KMS-11 (cell line): ENCODE measurements around the gene SPATA19.

ENCODE experiments used
- H2AFZ ChIP-seq: fragments of 200-600 bp; sonication (generic); 2 replicates; pipeline ENCODE4 v1.6.1; 2016; ENCODE audit warnings: antibody characterized with exemption, mixed run types, low read depth
- H3K27ac ChIP-seq: fragments of 200-600 bp; sonication (generic); 2 replicates; pipeline ENCODE4 v1.6.1; 2016; ENCODE audit warnings: mild to moderate bottlenecking, mixed run types
- H3K27me3 ChIP-seq: fragments of 200-600 bp; sonication (generic); 2 replicates; pipeline ENCODE4 v1.6.1; 2017; ENCODE audit warnings: mild to moderate bottlenecking, low read depth, mixed run types, moderate library complexity; ENCODE audit not compliant: insufficient read depth
- H3K36me3 ChIP-seq: fragments of 200-600 bp; sonication (generic); 2 replicates; pipeline ENCODE4 v1.6.1; 2017; ENCODE audit warnings: mild to moderate bottlenecking, mixed run types; ENCODE audit not compliant: insufficient read depth
- H3K4me1 ChIP-seq: fragments of 200-600 bp; sonication (generic); 2 replicates; pipeline ENCODE4 v1.6.1; 2016; ENCODE audit warnings: mild to moderate bottlenecking, low read depth, mixed run types; ENCODE audit not compliant: poor library complexity, severe bottlenecking
- H3K4me2 ChIP-seq: fragments of 200-600 bp; sonication (generic); 2 replicates; pipeline ENCODE4 v1.7.0; 2016; ENCODE audit warnings: mild to moderate bottlenecking, mixed run types
- H3K4me3 ChIP-seq: fragments of 200-600 bp; sonication (generic); IDR thresholded peaks from 2 replicates; pipeline ENCODE4 v1.6.1; 2017; ENCODE audit warnings: low read depth, low read length, mixed read lengths; ENCODE audit not compliant: insufficient read depth
- H3K79me2 ChIP-seq: fragments of 200-600 bp; sonication (generic); 2 replicates; pipeline ENCODE4 v1.6.1; 2016; ENCODE audit warnings: low read depth, mixed run types; ENCODE audit not compliant: insufficient read depth
- H3K9ac ChIP-seq: fragments of 200-600 bp; sonication (generic); 2 replicates; pipeline ENCODE4 v1.6.1; 2016; ENCODE audit warnings: mild to moderate bottlenecking, mixed run types
- H4K20me1 ChIP-seq: fragments of 200-600 bp; sonication (generic); 2 replicates; pipeline ENCODE4 v1.6.1; 2016; ENCODE audit warnings: mild to moderate bottlenecking, mixed run types; ENCODE audit not compliant: insufficient read depth
- TF ChIP-seq, protein P1 (sequence below): fragments of 200-600 bp; sonication (generic); conservative IDR thresholded peaks from 2 replicates; pipeline ENCODE4 v1.6.1; 2017; ENCODE audit warnings: low read depth, mild to moderate bottlenecking, antibody characterized with exemption, low read length, moderate library complexity, mixed read lengths

The SPATA19 gene

DNA sequence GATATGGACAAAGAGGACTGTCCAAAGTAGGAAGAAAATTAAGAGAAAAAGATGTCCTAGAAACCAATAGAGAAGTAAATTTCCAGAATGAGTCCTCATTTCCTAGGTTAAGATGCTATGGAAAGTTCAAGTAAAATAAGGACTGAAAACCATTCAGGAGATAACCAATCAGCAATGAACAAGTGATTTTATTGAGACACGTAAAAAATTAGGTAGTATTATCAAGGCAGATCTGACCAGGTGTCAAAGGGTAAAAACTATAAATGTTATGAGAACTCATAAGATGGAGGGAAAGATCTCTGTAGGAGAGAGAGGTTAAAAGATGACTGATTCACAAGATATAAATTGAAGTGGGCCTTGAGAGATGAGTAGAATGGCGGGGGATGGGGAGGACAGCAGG lies 50.2 kb downstream of the SPATA19 start:
- Histone ChIP-seq H4K20me1 (no peaks in the 10 kb centered on the region), H3K9ac (no peak overlapping the region), H3K4me1 (no peaks in the 10 kb centered on the region), H3K79me2 (no peaks in the 10 kb centered on the region), H3K4me2 (no peak overlapping the region), H3K27me3 (no peaks in the 10 kb centered on the region), H3K27ac (no peak overlapping the region), H3K4me3 (no peak overlapping the region), H2AFZ (no peak overlapping the region), H3K36me3 (no peaks in the 10 kb centered on the region)
- TF ChIP-seq, protein P1, sequence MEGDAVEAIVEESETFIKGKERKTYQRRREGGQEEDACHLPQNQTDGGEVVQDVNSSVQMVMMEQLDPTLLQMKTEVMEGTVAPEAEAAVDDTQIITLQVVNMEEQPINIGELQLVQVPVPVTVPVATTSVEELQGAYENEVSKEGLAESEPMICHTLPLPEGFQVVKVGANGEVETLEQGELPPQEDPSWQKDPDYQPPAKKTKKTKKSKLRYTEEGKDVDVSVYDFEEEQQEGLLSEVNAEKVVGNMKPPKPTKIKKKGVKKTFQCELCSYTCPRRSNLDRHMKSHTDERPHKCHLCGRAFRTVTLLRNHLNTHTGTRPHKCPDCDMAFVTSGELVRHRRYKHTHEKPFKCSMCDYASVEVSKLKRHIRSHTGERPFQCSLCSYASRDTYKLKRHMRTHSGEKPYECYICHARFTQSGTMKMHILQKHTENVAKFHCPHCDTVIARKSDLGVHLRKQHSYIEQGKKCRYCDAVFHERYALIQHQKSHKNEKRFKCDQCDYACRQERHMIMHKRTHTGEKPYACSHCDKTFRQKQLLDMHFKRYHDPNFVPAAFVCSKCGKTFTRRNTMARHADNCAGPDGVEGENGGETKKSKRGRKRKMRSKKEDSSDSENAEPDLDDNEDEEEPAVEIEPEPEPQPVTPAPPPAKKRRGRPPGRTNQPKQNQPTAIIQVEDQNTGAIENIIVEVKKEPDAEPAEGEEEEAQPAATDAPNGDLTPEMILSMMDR: no peak

DNA sequence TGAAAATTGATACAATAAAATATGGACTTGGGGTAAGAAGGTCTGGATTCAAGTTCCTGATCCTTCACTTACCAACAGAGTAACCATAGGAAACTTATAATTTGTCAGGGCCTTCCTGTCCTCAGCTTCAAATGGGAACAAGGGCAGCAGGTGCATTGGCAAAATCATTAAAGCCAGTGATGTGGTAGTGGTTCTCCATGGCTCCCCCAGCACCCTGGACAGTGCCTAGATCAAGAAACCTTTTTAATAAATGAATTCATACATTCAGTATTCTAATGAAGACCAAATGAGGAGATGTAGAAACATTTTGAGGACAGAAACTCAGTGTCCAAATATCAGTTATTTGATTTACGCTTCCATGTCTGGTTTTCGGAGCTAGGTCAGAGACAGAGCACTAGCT lies 51.1 kb downstream of the SPATA19 start:
- H3K79me2 ChIP-seq: no peaks in the 10 kb centered on the region
- H3K4me2 ChIP-seq: no peak overlapping the region
- H3K27ac ChIP-seq: no peak overlapping the region
- H3K27me3 ChIP-seq: no peaks in the 10 kb centered on the region
- no peak overlapping the region for H3K4me3 ChIP-seq
- H3K36me3 ChIP-seq: no peaks in the 10 kb centered on the region
- H3K9ac ChIP-seq: no peak overlapping the region
- TF ChIP-seq, protein P1: no peak
- H4K20me1 ChIP-seq: no peaks in the 10 kb centered on the region
- H3K4me1 ChIP-seq: no peaks in the 10 kb centered on the region
- no peak overlapping the region for H2AFZ ChIP-seq

DNA sequence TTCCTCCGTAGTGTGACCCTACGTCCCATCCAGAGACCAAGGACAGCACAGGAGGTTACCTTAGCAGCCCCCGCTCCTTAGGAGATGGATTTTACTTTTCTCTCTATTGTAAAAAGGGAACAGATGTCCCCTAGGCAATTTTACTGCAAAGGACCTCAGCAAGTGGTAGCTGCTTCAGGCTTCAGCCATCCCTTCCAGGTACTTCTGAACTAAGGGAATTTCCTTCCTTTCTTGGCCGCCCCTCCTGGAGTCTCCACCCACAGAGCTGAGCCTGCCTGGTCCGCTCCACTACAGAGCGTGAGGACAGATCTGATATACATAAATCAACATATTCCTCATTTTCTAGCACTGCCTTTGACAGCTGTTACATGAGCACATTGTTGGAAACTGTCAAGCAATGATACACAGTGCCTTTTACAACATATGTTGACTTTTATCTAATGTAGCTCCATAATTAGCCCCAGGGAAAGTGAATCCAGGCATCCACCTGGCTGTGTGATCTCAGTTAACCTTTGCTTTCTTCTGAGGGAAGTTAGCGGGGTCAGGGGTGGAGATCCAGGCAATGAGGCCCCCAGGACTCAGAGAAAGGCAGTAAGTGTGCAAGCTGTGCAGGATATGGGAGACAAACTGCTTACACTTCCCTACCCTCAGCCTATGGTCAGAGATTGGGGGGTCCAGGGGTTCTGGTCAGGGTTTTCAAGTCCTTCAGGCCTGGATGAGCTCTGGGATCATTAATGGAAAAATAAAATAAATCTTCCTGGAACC lies 51.9 kb downstream of the SPATA19 start:
- Histone ChIP-seq H3K9ac (no peak overlapping the region), H3K27ac (no peak overlapping the region), H2AFZ (no peak overlapping the region), H3K4me3 (no peak overlapping the region), H3K4me1 (no peaks in the 10 kb centered on the region), H3K4me2 (no peak overlapping the region), H3K79me2 (no peaks in the 10 kb centered on the region), H3K27me3 (no peaks in the 10 kb centered on the region), H4K20me1 (no peaks in the 10 kb centered on the region), H3K36me3 (no peaks in the 10 kb centered on the region)
- TF ChIP-seq, protein P1: no peak

DNA sequence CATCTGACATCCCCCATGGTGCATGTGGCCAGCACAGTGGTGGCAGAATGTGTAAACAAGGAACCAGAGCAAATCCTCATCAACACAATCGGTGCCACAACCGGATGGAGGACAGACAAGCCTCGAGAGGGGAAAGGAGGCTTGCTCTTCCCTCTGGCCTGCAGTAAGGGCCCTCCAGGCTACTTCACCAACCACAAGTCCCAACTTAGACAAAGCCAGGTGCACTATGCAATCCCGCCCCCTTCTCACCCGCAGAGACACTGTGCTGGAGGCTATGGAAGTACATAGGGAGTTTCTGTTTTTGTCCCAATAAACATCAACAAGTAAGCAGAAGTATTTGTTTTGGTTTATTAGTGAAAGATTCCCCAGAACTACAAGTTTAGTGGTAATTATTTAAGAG lies 54.3 kb downstream of the SPATA19 start:
- no peak overlapping the region for H3K4me2 ChIP-seq
- no peak overlapping the region for H3K27ac ChIP-seq
- TF ChIP-seq, protein P1: no peak
- H4K20me1 ChIP-seq: no peaks in the 10 kb centered on the region
- no peak overlapping the region for H3K4me3 ChIP-seq
- no peaks in the 10 kb centered on the region for H3K4me1 ChIP-seq
- no peak overlapping the region for H2AFZ ChIP-seq
- H3K79me2 ChIP-seq: no peaks in the 10 kb centered on the region
- H3K9ac ChIP-seq: no peak overlapping the region
- no peaks in the 10 kb centered on the region for H3K36me3 ChIP-seq
- H3K27me3 ChIP-seq: no peaks in the 10 kb centered on the region
